Dedifferentiated amniotic fluid mesenchymal stem cell (primary cell): ENCODE results near the gene TGFBR1.
"Not testable (repeated sequence)": the region's sequence is repeated elsewhere in the genome, so short reads cannot be mapped to it uniquely, and the experiment has no call there.

ENCODE experiments used
- DNase-seq: peaks from one replicate; pipeline ENCODE4 v3.0.0-alpha.2; 2016; ENCODE audit errors: extremely low spot score

Gene TGFBR1

DNA sequence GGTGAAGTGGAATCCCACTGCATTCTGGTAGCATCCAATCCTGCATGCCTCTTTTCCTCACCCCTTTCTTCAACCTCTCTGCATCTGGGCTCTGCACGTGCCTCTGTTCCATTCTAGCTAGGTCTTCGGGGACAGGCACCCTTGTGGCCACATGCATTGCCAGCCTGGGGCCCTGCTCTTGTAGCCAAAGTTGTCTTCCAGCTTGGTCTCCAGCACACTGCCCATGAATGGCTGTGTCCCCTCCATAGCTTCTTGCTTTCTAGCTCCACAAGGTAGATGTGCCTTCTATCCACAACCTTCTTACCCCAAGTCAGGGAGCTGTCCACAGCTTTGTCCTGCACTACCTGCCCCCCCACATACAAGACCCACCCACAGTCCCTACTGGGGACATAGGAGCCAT, 84.3 kb downstream of the TGFBR1 start:
- DNase-seq, result no peak

DNA sequence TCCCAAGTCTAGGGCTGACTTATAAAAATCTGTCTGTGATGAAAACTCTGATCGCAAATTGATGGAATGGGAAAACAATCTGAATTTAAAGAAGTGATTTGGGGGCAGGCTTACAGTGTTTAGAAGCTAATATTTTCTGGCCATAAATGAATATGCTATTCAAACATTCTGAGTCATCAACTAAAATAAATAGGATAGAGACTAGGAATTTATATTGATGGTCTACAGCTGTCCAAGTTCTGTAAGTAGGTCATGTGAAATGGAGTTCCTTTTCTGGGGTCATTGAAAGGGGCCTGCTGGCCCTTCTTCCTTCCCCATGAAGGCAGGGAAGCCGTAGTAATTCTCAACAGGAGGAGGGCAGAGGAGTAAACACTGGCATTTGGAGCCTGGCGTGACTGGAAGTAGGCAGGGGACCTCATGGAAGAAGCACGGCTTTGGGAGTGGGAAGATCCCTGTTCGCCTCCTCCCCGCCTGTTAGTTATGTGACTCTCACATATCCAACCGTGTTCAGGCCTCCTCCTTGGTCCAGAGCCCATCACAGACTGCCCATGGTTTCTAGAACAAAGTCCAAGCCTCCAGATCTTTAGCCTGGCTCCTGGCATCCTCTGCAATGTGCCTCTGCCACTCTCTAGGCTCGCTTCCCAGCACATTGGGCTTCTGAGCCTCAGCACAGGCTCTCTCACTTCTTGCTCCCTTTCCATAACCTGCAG, 85.1 kb downstream of the TGFBR1 start:
- no peak for DNase-seq

- DNase-seq, result no peak
Measured at GRCh38 chr9:99190597-99191283, 85.8 kb downstream of the TGFBR1 start.

DNA sequence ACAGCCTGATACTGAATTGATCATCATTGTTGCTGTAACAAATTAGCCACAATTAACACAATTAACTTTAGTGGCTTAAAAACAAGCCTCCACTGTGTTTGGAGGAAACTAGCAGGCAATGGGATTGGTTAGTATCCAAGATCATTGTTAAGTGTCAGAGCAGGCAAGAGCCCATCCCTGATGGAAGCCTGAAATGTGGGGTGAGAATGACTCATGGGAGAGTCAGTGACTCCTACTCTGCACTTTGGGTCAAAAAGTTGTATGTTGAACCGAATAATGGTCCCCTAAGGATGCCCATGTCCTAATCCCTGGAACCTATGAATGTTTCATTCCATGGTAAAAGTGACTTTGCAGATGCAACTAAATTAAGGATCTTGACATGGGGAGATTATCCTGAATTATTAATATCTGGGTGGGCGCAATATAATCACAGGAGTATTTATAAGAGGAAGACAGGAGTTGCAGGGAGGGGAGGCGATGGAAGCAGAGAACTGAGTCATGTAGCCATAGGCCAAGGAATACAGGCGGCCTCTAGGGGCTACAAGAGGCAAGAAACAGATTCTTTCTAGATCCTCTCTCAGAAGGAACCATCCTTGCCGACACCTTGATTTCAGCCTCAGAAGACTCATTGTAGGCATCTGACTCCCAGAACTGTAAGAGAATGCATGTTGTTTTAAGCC, 88.0 kb downstream of the TGFBR1 start:
- DNase-seq, result no peak

GRCh38 chr9:99193466-99193821, 88.5 kb downstream of the TGFBR1 start:
- DNase-seq, result no peak

DNA sequence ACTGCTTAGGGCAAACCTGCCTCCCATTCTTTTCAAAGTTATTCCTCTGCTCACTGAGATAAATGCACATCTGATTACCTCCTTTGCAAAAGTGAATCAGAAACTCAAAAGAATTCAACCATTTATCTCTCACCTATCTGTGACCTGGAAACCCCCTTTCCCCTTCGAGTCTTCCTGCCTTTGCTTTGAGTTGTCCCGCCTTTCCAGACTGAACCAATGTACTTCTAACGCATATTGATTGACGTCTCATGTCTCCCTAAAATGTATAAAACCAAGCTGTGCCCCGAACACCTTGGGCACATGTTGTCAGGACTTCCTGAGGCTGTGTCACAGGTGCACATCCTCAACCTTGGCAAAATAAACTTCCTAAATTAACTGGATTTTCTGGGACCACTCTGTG, 91.6 kb downstream of the TGFBR1 start:
- not testable (repeated sequence) for DNase-seq

GRCh38 chr9:99197124-99197630, 92.3 kb downstream of the TGFBR1 start:
- no peak for DNase-seq

DNA sequence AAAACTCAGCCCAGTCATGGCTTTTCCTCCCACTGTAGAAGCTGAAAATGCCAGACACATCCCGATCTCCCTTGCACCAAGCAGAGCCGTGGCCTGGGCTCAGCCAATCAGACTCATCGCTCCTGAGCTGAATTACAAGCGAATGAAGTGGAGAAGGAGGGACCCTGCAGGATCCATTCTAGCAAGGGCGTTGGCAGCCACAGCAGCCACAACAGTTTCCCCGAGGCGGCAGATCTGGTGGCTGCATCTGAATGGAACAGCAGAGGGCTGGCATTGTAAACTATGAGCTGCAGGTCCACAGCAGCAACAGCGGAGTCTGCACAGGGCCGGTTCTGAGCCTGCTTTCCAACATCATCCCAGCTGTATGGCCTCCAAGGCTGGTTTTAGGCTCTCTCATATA, 93.1 kb downstream of the TGFBR1 start:
- no peak for DNase-seq

- no peak for DNase-seq
Measured at GRCh38 chr9:99199938-99200539, 95.1 kb downstream of the TGFBR1 start.

DNA sequence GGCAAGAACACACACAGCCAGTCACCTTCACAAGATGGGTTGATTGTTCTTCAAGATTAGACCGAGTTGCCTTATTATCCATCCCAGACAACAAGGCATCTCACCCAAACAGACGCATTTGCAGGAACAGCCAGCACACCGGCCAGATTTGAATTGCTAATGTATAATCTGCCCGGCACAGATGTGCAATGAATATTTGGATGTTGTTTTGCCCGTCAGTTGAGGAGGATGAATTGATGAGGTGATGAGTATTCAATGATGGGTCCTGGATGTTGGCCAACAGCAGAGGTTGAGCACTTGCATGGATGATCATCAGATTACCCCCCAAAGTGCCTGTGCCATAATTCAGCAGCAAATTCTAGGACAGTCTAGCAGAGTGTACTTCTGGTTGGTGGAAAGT, 96.7 kb downstream of the TGFBR1 start:
- no peak for DNase-seq
